Psoas muscle (tissue), 8 donors: ENCODE measurements around the gene EYA2. TPM values are rescaled to one million over a fixed set of nuclear protein-coding genes. Genes with fewer than 3 reads are reported as not detected.

Source experiments
- ATAC-seq, 4 donors: fragments of 200-7000 bp; cut with Tn5 transposase; one replicate each; pipeline ENCODE4 v1.9.1; 2020; ENCODE audit warnings: moderate library complexity in 3 of 4, mild to moderate bottlenecking in 2 of 4
- DNase-seq, 2 donors: peaks; one replicate each; pipeline ENCODE4 v3.0.0-alpha.2; 2020
- H3K27ac ChIP-seq: fragments of 200-600 bp; one replicate; pipeline ENCODE4 v1.8.0; 2022
- H3K27me3 ChIP-seq, 3 donors: fragments of 200-600 bp in 1 of 3; one replicate each; pipeline versions ENCODE4 v1.6.1 to v1.8.0; 2013 to 2022; ENCODE audit warnings: low read length in 2 of 3, mild to moderate bottlenecking in 2 of 3, moderate library complexity in 1 of 3; ENCODE audit not compliant: insufficient read depth in 3 of 3
- H3K36me3 ChIP-seq, 2 donors: fragments of 200-600 bp in 1 of 2; one replicate each; pipeline versions ENCODE4 v1.6.1 to v1.8.0; 2013 to 2022; ENCODE audit warnings: low read depth in 1 of 2, mild to moderate bottlenecking in 1 of 2, moderate library complexity in 1 of 2; ENCODE audit not compliant: insufficient read depth in 1 of 2
- H3K4me1 ChIP-seq: fragments of 200-600 bp; one replicate; pipeline ENCODE4 v1.8.0; 2022
- H3K4me3 ChIP-seq: fragments of 200-600 bp; one replicate; pipeline ENCODE4 v1.8.0; 2022; ENCODE audit warnings: mild to moderate bottlenecking
- H3K9me3 ChIP-seq: fragments of 200-600 bp; one replicate; pipeline ENCODE4 v1.8.0; 2022
- WGBS, 3 donors: extraction: QIAGEN DNeasy Blood & Tissue Kit; methylation state at CpG; one replicate each; pipeline versions ENCODE4 v1.1.6 to v1.1.7; 2013; 5-methylcytosine and 5-hydroxymethylcytosine counted together
- intact Hi-C, 2 donors: fragments of 100-400 bp; cut with DNase I; formaldehyde crosslinking; loops; one replicate each; pipeline versions ENCODE4 v1.11.0 to v1.14.2; 2022
- polyA plus RNA-seq, 3 donors: library from polyadenylated mRNA; stranded (reverse); fragments of 200-250 nt; gene quantifications; one replicate each; pipeline ENCODE4 v1.2.3, GENCODE V29; 2013
- total RNA-seq, 4 donors: library from RNA; stranded (reverse); fragmentation: NEBNext Ultra II Directional in 2 of 4; extraction: Animal tissue kit (Norgen Biotek cat#: 25700) in 2 of 4; gene quantifications; one replicate each; pipeline versions ENCODE4 v1.2.1 to v1.2.4, GENCODE V29; 2021 to 2023
- TF ChIP-seq, protein P1 (sequence below): fragments of 200-600 bp; IDR thresholded peaks from one replicate; pipeline ENCODE4 v1.8.0; 2022; ENCODE audit warnings: antibody characterized with exemption
- donor health status: healthy with polysubstance abuse.
- donor health status: DM: no; HTN: no; CAD: no; lungs with moderate emphysema.
- donor health status: Bipolar disorder and iron deficiency.
- donor health status: healthy.
- donor health status: DM: yes; HTN: yes; CAD: no.
- donor health status: DM: no; HTN: no; CAD: no.
- donor health status: DM: no; HTN: no; CAD: no.
- donor health status: DM: yes; HTN: yes; CAD: no.

EYA2 gene
- total and polyA plus RNA-seq, 7 donors, result 0.72 to 4.0 (median 2.0) TPM

DNA sequence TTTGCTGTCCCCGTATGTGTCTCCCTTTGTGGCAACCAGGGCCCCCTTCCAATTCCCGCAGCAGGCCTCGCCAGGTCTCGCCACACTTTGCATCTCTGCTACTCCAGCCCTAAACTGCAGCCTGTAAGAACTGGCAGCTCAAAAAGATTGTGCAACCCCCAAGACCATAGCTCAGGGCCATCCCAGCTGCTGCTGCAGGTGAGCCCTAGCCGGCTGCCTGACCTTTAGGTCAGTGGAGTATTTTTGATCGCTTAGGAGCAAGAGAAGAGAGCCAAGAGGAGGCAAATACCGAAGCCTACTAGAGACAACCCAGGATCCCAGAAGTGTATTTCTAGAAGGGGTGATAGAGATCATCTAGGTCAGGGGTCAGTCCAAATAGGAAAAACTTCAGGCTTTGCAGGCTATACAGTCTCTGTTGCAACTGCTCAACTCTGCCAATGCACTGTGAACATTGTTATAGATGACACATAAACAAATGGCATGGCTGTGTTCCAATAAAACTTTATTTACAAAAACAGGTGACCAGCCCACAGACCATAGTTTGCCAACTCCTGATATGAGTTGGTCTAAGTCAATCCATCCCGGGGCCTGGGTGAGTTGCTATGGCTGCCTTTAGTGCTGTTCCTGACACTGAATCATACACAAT is 138.4 kb downstream of the EYA2 start:
- whole genome bisulfite sequencing, 3 donors, result 52 to 56% (median 52%) methylated on average over 8 of the region's 8 CpGs
- TF ChIP-seq, protein P1, sequence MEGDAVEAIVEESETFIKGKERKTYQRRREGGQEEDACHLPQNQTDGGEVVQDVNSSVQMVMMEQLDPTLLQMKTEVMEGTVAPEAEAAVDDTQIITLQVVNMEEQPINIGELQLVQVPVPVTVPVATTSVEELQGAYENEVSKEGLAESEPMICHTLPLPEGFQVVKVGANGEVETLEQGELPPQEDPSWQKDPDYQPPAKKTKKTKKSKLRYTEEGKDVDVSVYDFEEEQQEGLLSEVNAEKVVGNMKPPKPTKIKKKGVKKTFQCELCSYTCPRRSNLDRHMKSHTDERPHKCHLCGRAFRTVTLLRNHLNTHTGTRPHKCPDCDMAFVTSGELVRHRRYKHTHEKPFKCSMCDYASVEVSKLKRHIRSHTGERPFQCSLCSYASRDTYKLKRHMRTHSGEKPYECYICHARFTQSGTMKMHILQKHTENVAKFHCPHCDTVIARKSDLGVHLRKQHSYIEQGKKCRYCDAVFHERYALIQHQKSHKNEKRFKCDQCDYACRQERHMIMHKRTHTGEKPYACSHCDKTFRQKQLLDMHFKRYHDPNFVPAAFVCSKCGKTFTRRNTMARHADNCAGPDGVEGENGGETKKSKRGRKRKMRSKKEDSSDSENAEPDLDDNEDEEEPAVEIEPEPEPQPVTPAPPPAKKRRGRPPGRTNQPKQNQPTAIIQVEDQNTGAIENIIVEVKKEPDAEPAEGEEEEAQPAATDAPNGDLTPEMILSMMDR, result no peak

DNA sequence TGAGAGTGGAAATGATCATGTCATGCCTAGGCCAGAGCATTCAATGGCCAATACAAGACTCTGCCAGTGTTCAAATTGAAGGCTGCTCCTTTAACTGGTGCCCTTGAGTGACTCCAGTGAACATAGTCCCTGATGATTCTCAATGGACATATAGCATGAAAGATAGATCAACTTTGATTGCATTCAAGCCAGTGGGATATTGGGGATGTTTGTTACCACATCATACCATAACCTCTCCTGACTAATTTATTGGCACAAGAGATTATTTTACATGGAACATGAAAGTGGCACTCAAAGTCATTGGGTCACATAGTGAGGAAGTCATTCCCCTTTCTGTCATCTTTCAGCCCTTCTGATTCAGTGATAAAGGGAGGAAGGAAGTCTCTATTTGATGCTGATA is 139.0 kb downstream of the EYA2 start:
- DNase-seq (no peak), ATAC-seq (no peak)
- TF ChIP-seq, protein P1, result no peak
- peaks cover 4% of the 10 kb centered on the region for H3K9me3 ChIP-seq
- no peak overlapping the region for H3K27ac ChIP-seq
- no peak overlapping the region for H3K4me3 ChIP-seq
- H3K27me3 ChIP-seq, result peaks cover 0 to under 1% (median 0%) of the 10 kb centered on the region in 3 donors
- intact Hi-C loops, result no loop called here
- no peaks in the 10 kb centered on the region for H3K4me1 ChIP-seq
- H3K36me3 ChIP-seq, result no peaks in the 10 kb centered on the region

More for the DNA sequence above, 138.4 kb downstream of the EYA2 start:
- H3K27me3 ChIP-seq, result peaks cover 0 to 2% (median 0%) of the 10 kb centered on the region in 3 donors
- peaks cover 10% of the 10 kb centered on the region for H3K9me3 ChIP-seq
- intact Hi-C loops, result no loop called here
- no peaks in the 10 kb centered on the region for H3K36me3 ChIP-seq
- peak in 2 of 4 donors; percentile 53 to 81 for ATAC-seq
- peak; percentile 21 to 75 for DNase-seq
- no peak overlapping the region for H3K4me3 ChIP-seq
- H3K4me1 ChIP-seq, result no peaks in the 10 kb centered on the region
- H3K27ac ChIP-seq, result no peak overlapping the region

DNA sequence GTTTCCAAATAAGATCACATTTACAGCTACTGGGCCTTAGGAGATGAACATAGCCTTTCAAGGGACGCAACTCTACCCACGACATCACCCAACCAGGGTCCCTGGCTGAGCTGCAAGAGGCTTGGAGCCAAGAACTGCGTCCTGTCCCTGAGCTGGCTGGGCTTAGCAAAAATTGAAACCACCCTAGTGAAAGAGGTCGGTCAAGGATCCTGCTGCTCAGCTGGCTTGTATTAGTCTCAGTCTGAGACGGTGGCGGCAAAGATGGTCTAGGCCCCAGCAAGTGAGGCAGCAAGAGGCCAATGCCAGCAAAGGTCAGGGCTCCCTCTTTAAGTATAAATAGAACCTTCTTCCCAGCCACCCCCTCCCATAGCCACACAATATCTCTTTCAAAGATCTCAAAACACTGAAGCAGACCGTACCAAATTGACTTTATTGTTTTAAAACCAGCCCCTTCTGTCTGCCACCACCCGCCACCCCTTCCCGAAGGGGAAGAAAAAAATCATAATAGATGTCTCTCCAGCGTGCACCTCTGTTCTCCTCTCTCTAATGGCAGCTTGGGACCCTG is 140.5 kb downstream of the EYA2 start:
- no peaks in the 10 kb centered on the region for H3K27me3 ChIP-seq
- no peaks in the 10 kb centered on the region for H3K4me1 ChIP-seq
- no peak overlapping the region for H3K27ac ChIP-seq
- H3K4me3 ChIP-seq, result no peak overlapping the region
- ATAC-seq, result no peak
- intact Hi-C loops, result no loop called here
- H3K9me3 ChIP-seq, result no peaks in the 10 kb centered on the region
- no peaks in the 10 kb centered on the region for H3K36me3 ChIP-seq
- TF ChIP-seq, protein P1, result no peak
- DNase-seq, result no peak
- WGBS, 3 donors, result 30 to 51% (median 40%) methylated on average over 10 of the region's 10 CpGs

- intact Hi-C loops, result no loop called here
- ATAC-seq (peak in 1 of 4 donors; percentile 33), DNase-seq (peak; percentile 41 to 61)
- WGBS, 3 donors, result 57 to 70% (median 69%) methylated on average over 12 of the region's 12 CpGs
- no peaks in the 10 kb centered on the region for H3K9me3 ChIP-seq
- H3K27ac ChIP-seq, result no peak overlapping the region
- H3K4me3 ChIP-seq, result no peak overlapping the region
- H3K4me1 ChIP-seq, result no peaks in the 10 kb centered on the region
- H3K27me3 ChIP-seq, result no peaks in the 10 kb centered on the region
- no peaks in the 10 kb centered on the region for H3K36me3 ChIP-seq
- TF ChIP-seq, protein P1, result no peak
These were observed 141.6 kb downstream of the EYA2 start for GRCh38 chr20:47036091-47036870.
